ENCODE measurements around the gene ELMO3. TPM values are rescaled to one million over a fixed set of nuclear protein-coding genes. Genes with fewer than 3 reads are reported as not detected.

The ELMO3 gene
- total RNA-seq, 1 donor from 2014 or later = 17.5 TPM

- intact Hi-C loops (cut with DNase I) = loop anchor here (10.0 kb wide), 1 partner anchor 177 kb away; no protein-coding TSS in a partner anchor
- peaks cover 19% of the 10 kb centered on the region for H3K36me3 ChIP-seq
- DNase-seq = no peak
- no peaks in the 10 kb centered on the region for H3K9me3 ChIP-seq
- H3K27me3 ChIP-seq = no peaks in the 10 kb centered on the region
- peaks cover 12% of the 10 kb centered on the region for H3K4me1 ChIP-seq
- peak overlapping the region; percentile 83 for H3K27ac ChIP-seq
- no peak for ATAC-seq
- H3K4me3 ChIP-seq = peak overlapping the region; percentile 75
- no peak for TF ChIP-seq CTCF (IDR thresholded peaks at IDR 0.05)
These were observed 47.4 kb upstream of the ELMO3 start for GRCh38 chr16:67151431-67152097.

- peaks cover 12% of the 10 kb centered on the region for H3K4me1 ChIP-seq
- no peak for ATAC-seq
These were observed 44.2 kb upstream of the ELMO3 start for GRCh38 chr16:67154578-67155294.

GRCh38 chr16:67155295-67156142 is 43.4 kb upstream of the ELMO3 start:
- Histone ChIP-seq H3K4me3 (peak overlapping the region; percentile 8), H3K27me3 (no peaks in the 10 kb centered on the region), H3K27ac (no peak overlapping the region), H3K36me3 (no peaks in the 10 kb centered on the region), H3K4me1 (peaks cover 12% of the 10 kb centered on the region), H3K9me3 (no peaks in the 10 kb centered on the region)
- peak; percentile 78 for ATAC-seq
- peak; percentile 89 for DNase-seq
- intact Hi-C loops (cut with DNase I) = loop anchor here (10.0 kb wide), 1 partner anchor 181 kb away; no protein-coding TSS in a partner anchor
- peak; percentile 96 for TF ChIP-seq CTCF (IDR thresholded peaks at IDR 0.05)

More at GRCh38 chr16:67154578-67155294, 44.2 kb upstream of the ELMO3 start:
- H3K27ac ChIP-seq = no peak overlapping the region
- H3K9me3 ChIP-seq = no peaks in the 10 kb centered on the region
- H3K4me3 ChIP-seq = peak overlapping the region; percentile 8
- H3K27me3 ChIP-seq = no peaks in the 10 kb centered on the region
- DNase-seq = no peak
- intact Hi-C loops (cut with DNase I) = loop anchor here (10.0 kb wide), 1 partner anchor 180 kb away; no protein-coding TSS in a partner anchor
- no peaks in the 10 kb centered on the region for H3K36me3 ChIP-seq
- TF ChIP-seq CTCF (IDR thresholded peaks at IDR 0.05) = no peak

GRCh38 chr16:67156143-67156844 is 42.6 kb upstream of the ELMO3 start:
- no peak for ATAC-seq
- DNase-seq = no peak
- Histone ChIP-seq H3K4me1 (peaks cover 10% of the 10 kb centered on the region), H3K27ac (no peak overlapping the region), H3K36me3 (no peaks in the 10 kb centered on the region), H3K4me3 (no peak overlapping the region), H3K9me3 (no peaks in the 10 kb centered on the region), H3K27me3 (no peaks in the 10 kb centered on the region)
- no peak for TF ChIP-seq CTCF (IDR thresholded peaks at IDR 0.05)
- intact Hi-C loops (cut with DNase I) = loop anchor here (10.0 kb wide), 1 partner anchor 181 kb away; no protein-coding TSS in a partner anchor

All from upper lobe of right lung (tissue), 1 donor.